Measurements from ENCODE around the gene STARD13.

The STARD13 gene

DNA sequence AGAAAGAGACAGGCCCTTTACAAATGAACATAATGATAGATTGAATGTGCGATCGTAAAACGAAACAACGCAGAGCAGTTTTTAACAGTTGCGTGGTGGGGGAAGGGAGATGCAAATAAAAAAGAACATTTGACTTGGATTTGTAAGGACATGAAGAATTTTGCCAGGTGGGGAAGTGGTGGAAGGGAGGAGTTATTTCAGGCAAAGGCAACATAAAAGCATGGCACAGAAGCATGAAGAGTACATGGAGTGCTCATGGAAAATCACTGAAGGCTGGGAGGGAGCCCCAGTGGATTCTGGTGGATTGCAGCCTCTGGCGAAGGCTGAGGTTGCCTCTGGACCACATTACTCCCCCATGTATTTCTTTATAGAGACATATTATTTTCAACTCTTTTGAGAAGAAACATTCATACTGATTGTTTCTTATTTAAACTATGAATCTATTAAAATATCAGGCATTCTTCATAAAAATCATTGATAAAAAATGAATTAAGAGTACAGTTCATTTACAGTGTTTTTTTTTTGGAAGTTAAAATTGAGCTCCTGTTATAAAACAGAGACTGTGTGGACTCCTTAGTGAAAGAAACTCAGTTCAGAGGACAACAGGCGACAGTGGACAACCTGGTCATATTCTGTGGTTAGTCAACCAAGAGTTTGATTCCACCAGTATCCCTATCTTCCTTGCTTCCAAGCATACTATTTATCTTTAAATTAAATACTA, 57.5 kb downstream of the STARD13 start:
- DNase-seq, result no peak

DNA sequence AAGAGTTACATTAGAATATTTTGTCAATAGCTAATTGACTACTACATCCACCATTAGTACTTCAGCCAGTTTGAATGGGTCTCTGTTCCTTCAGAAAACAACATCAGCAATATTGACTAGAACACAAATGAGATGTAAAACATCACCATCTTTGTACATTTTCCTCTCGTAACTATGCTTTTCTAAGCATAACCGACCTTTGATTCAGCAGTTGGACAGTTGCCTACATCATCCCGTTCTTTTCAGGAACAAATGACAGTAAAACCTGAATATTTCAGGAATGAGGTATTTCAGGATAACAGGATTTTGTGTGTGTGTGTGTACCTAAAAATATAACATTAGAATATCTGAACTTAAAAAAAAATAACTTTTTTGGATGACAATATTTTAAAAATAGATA, 60.9 kb downstream of the STARD13 start:
- DNase-seq, result no peak

DNA sequence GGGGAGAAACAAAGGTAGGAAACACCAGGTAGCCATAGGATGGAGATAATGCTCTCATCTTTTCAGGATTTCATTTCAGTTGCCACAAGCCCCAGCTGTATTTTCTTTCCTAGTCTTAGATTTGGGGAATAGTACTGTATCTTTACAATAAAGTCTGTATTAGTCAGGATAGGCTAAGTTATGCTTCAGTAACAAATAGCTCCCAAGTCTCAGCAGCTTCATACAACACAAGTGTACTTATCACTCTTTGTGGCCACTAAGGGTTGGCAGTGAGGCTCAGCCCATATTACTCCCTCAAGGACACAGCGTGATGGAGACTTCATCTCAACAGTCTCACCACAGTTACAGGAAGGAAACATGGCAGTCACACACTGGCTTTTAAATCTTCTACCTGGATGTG, 61.4 kb downstream of the STARD13 start:
- DNase-seq, result no peak

DNA sequence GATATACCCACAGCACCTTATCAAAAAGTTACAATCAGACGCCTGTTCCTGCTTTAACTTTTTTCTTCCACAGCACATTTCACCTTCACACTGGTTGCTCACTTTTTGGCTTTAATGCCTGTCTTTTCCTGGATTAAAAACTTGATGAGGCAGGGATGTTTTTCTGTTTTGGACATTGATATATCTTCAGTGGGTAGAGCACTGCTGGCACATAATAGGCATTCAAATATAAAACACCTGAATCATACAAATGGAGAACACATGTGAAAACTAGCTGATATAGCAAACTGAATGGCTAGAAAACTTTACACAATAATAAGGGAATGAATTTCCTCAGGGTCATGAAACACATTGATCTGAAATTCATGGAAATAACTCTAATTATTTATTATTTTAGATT, 65.6 kb downstream of the STARD13 start:
- DNase-seq, result no peak

DNA sequence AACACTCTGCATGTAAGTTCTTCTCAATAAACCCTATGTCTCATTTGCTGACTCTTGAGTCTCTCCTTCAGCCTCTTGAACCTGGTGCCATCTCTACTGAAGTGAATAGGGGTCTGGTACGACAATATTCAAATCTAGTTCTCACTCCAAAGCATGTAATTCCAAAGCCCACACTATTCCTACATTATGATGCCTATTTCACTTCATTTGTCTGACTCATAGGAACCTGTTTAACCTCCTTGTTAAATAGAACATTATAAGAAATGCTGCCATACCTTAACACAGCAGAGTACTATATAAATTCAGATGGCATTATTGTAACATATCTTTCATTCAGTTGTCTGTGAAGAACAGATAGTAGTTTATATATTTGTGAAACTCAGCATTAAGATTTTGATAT, 67.1 kb downstream of the STARD13 start:
- DNase-seq, result no peak

DNA sequence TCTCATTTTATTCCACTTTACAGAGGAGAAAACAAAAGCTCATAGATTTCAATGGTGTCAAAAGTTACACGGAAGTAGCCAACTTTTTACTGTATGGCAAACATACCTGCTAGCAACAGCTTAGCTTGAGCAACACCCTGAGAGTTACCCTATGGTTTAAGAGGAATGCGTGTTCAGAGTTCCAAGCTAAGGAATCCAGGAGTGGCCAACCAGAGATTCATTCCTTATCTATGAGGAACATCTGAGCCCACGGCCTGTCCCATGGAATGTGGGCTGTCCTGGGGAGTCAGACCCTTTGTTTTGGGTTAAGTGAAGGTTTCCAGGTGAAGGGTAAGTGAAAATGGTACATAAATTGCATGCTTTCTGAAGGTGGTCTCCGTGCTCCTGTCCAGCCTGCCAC, 67.5 kb downstream of the STARD13 start:
- DNase-seq, result no peak

DNA sequence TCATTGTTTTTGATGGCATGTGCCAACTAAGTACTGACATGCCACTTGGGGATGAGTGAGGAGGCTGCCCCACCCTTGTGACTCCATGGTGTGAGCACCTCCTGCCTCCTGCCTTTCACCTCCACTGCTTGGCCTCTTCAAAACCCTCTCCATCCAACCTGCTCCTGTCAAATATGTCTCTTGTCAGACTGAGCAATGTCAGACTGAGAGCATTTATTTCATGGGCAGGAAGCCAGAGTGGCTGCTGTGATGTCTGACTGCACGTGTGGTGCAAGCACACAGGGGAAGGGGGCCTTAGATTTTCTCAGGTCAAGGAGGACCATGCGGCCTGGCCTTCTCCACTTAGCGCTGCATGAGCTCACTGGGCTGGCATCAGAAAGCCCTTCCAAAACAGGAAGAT, 68.3 kb downstream of the STARD13 start:
- DNase-seq, result no peak

DNA sequence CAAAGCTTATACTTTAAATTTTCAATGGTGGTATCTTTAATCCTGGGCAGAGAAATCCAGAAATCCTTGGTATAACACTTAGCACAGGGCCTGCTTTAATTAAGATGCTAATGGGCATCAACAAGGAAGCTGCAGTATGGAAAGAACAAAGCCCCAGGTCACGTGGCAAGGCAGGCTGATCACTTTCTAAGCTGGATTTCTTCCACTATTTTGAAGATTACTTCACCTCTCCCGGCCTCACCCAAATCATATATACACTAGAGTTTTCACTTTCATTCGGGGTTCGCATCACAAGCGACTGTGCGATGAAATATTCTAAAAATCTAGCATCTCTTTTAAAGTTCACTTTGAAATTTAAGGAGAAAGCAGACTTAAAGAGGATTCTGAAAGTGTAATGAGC, 71.8 kb downstream of the STARD13 start:
- DNase-seq, result peak in 1 of 14 donors; percentile 28

DNA sequence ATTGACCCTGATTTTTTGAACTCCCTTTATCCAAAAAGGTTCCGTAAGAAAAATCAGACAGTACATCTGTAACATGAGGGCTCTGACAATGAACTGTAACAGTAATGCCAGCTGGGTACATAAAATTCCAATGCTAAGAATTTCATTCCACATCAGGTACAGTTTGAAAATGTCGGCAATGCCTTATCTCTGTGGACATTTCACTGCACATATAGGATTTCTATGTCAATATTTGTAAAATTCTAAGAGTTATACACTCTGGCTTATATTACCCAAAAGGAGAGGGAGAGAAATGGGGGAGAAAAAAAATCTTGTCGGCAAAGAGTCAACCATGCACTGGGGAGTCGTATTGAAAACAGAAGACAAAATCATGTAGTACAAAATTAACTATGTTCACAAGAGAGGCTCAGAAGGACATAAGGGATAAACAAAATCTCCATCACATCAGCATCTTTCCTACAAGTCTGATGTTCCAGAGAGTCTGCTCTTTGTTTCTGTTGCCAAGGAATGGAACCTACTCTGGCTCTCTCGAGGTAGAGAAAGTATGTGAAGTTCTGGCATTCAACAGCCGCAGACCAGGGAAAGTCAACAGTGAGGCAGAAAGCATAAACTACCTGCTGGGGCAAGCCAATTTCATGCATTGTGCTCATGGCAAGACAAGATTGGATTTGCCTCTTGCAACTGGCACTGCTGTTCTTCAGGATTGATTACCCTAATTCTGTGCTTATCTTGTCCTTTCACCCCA, 72.4 kb downstream of the STARD13 start:
- DNase-seq, result no peak

DNA sequence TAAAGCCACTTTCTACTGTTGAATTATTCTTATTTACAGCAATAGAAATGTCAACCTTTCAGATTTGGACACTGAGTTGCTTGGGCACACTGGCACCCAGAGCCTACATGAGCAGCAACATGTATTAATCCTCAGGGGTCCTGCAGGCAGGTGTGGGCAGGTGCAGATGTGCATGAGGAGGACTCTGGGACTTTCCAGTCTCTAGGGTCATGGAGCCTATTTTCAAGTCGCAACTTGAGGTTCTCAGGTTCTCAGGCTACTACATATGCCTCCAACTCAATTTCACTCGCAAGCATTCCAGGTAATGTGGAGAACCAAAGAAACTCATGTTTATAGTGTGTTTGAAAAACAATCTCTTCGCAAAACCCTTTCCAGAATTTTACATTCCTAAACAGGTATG, 73.2 kb downstream of the STARD13 start:
- no peak for DNase-seq

DNA sequence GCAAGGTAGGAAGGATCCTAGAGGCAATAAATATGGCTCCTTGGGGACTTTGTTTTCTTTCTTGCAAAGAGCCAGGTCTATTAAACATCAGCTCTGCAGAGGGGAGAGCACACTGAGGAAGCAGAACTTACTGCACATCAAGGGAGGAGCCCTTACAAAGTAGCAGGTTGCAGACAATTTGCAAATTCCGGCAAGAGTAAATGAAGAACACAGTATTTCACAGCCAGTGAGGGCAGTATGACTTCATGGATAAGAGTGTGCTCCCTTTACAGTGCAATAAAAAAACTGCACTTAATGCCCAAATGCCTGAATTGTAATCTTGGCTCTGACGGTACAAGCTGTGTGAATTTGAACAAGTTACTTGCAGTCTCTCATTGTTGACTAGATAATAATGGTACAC, 75.5 kb downstream of the STARD13 start:
- DNase-seq, result no peak

DNA sequence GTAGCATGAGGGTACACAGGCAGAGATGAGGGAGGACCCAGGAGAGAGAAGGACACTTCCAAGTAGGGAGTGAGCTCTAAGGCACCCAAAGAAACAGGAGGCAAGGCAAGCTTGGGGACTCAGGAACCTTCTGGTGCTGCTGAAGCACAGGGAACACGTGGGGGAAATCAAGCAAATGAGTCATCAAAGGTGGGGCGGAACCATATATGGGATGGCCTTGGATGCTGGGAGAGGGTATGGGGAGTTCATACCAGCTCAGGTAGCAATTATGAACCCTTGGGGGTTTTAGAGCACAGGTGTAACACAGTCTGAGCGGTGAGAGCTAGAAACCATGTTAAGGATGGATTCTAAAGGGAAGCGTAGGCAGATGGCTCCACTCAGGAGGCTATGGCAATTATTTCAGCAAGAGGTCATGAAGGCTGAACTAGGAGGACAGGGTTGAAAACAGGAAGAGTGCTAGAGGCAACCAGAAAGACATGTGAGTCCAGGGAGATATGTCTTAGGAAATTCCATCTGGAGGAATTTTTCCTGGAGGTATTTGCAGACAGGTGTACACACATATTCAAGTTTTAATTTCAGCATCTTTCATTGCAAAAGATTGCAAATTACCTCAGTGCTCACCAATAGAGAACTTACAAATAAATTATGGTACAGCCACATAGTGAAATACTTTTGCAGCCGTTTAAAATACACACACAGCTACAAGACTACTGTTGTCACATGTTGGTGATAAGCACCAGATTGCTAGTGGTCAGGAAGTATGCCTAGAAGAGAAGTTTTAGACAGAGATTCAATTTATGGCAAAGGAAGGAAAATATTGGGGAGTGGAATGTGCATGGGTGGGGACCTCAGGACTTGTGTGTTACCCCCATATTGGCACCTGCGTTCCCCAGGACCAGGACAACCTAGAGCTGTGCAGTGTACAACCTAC, 77.0 kb downstream of the STARD13 start:
- no peak for DNase-seq

DNA sequence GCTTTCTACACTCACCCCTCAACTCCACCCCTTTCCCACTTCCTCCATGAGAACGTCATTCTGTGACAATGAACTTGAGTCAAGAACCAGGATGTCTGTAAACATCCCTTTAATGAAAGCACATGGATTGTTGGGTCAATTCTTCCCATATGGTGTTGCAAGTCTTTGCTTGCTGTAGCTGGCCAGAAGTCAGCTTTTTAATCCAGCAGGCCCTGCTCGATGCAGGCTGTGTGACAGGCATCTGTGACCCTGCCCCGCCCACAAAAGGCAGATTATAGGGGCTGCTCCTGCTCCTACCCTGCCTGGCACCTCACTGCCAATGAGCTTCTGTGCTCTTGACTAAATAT, 78.0 kb downstream of the STARD13 start:
- DNase-seq, result no peak

DNA sequence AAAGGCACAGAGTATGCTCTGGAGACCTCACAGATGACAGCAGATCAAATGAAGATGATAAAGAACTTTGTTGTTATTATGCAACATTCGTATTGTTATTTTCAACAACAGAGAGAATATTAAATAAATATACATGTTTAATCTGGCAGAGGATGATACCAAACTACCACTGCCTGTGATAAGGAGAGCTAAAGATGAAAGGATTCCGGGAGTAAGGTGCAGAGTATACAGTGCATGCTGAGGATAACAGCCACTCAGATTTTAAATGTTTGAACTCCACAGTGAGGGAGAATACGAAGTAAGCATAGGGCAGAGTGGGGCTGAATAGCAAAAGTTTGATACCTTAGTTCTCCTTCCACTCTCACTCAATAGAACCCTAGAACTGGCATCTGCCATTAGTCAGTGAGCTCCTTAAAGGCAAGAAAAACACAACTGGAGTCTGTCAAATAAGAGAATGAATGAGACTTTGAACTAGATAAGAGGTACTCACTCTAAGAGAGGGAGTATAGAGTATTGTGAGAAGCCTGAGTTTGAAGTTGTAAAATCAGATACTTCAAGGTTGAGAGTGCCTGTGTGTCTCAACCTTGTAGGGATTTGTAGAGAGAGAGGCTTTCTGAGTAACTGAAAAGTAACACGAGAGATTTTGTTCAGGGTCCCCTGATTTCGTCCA, 78.5 kb downstream of the STARD13 start:
- DNase-seq, result no peak

DNA sequence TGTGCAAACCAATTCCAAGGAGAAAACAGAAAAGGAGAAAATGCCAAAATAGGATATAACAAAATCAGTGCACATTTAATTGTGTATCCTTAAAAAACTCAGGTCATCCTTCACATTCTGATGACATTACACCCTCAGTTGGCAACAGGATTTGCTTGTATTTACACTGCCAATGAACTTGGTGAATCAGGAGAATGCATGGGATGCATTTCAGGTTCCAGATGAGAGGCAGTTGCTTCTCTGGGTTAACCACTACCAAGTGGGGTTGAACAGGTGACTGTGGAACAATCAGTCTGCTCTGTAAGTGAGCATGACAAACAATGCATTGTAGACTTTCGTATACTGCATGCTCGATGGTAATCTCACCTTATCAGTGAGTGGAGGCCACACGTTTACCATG, 79.1 kb downstream of the STARD13 start:
- DNase-seq, result no peak

DNA sequence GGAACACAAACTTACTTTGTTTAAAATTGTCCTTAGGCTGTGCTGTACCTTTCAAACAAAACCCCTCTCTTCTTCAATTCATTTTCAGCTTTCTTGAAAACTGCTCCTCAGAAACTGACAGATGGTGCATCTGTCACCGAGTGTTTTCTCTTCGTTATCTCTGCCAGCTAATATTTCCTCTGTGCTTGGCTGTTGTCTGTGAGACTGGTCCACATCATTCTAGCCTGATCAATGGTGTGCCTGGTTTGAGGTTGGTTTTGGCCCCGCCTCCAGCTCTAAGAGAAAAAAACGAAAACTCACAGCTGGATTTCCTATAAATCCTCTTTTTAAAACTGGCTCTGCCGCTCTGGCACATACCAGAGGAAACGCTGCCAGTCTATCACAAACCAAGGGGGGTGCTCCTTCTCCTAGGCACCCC, 79.7 kb downstream of the STARD13 start:
- DNase-seq, result no peak

DNA sequence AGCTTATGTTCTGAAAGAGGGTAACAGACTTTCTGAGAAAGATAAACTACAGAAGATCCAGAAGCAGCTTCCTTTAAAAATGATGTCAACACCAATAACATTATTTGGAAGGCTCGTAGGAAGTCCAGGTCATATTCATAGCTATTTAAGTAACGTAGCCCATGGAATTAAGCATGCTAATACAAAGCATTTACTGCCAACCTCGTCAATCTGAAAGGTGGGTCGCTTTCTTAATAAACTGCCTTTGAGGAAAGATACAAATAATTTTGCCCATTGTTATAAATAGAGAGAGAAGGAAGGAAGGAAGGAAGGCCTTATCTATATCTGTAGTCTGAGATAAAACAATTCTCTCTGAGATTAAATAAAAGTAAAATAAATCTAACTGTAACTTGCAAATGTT, 80.3 kb downstream of the STARD13 start:
- no peak for DNase-seq

DNA sequence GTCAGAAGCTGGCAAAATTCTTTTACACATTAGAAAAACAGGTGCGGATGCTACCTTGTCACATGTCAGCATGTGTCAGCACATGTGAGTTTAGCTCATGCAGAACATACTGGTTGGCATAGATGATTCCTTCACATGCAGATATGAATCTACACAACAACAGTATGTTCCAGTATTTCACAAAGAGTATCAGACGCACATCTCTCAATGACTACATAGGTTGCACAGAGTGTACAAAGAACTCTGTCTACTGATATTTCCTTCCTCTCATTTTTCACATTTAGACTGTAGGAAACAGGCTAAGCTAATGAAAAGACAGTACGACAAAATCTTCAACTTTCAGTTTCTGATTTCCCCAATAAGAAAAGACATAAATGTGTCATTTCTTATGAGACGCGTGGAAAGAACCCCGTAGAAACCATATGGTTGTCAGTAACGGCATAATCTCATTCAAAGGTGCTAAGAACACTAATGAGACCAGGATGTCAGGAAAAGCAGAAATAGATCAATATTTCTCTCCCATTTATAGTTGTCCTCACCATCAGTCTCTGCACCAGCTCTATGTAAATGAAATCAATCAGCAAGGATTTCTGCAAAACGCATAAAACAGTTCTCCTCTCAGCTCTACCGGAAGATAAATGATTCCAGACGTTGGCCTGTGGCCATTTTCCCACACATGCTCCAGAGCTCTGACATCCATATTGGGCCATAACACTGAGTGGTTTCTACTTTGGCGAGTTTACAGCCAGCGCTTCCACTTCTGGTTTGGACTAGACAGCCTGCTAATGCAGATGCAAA, 81.2 kb downstream of the STARD13 start:
- no peak for DNase-seq

DNA sequence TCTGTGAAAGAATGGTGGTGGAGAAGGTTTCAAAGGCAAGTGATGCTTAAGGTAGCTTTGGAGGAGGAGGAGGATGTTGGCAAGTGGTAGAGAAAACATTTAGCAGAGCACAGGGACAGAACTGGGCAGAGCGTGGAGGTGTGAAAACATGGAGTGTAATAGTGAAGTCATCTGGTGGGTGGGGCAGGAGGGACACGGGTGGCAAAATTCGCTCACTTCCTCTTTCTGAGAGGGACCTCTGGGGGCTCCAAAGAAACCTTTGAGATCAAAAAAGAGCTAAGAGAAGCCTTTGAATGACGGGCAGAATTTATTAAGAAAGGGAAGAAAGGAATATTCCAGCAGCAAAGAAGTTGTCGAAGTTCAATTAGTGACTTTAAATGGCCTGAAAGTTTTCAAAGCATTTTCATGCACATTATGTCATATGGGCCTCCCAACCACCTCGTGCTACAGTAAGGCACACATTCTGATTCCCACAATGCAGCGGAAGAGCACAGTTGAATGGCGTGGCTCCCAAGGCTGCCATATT, 82.8 kb downstream of the STARD13 start:
- DNase-seq, result no peak

DNA sequence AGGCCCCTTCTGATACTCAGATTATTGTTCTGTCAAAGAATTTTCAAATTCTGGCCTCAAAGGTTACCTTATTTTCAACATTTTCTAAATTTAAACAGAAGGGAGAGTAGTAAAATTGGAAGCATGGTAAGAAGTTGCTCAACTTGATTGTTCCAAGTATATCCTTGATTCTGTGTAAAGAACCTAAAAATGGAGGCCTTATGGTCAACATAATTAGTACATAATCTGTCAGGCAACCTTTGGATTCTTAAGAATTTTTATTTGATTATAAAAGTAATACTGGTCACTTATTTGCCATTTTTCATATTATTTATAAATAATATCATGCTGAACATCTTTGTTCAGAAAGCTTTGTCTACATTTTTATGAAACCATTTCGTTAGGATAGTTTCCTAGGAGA, 83.9 kb downstream of the STARD13 start:
- DNase-seq, result no peak

DNA sequence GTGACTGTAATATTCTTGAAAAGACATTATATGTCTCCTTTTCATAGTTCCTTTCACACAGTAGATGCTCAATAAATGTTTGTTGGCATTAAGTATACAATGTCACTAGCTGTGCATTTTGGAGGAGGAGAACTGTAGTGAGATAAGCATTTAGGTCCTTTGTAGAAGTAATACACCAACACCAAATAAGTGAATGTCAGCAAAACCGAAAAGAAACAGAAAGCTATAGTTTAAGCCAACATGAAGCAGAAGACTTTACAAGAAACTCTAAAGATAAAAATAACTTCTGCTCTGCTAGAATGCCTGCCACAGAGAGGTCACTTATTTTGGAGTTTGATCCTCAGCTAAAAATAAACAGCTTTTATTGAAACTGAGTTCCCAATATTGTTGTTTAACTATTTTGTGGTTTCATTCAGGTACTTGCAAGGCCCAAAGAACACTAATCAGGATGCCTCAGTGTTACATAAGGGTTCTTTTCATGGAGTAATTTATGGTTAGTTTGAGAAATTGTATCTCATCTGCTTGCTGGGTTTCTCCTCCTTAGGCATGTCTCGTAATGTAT, 86.2 kb downstream of the STARD13 start:
- no peak for DNase-seq

Measured in C1 segment of cervical spinal cord (tissue), 14 donors.